Small intestine (tissue), 7 donors: Measurements from ENCODE around the gene C17orf67. TPM values are rescaled to one million over a fixed set of nuclear protein-coding genes. Genes with fewer than 3 reads are reported as not detected.

Experiments used
- DNase-seq, 2 donors: peaks; one replicate each; pipeline versions ENCODE4 v3.0.0 to v3.0.0-alpha.2; 2013
- FAIRE-seq: peaks from 2 replicates; lab custom pipeline; 2012; peaks lifted over from hg19 to GRCh38; lab: Jason Lieb, UNC
- H3K27ac ChIP-seq, 3 donors: one replicate each; pipeline ENCODE4 v1.5.1; 2013; ENCODE audit warnings: low read length in 2 of 3, mild to moderate bottlenecking in 2 of 3, control low read depth in 1 of 3, inconsistent platforms in 1 of 3, low read depth in 1 of 3, moderate library complexity in 1 of 3
- H3K27me3 ChIP-seq, 3 donors: one replicate each; pipeline ENCODE4 v1.6.1; 2013; ENCODE audit warnings: low read length in 3 of 3, inconsistent platforms in 1 of 3; ENCODE audit not compliant: control insufficient read depth in 3 of 3, insufficient read depth in 3 of 3
- H3K36me3 ChIP-seq, 3 donors: one replicate each; pipeline ENCODE4 v1.6.1; 2013; ENCODE audit warnings: low read length in 3 of 3, inconsistent platforms in 1 of 3, low read depth in 1 of 3, mild to moderate bottlenecking in 1 of 3, moderate library complexity in 1 of 3; ENCODE audit not compliant: control insufficient read depth in 3 of 3, insufficient read depth in 2 of 3
- H3K4me1 ChIP-seq, 3 donors: one replicate each; pipeline ENCODE4 v1.6.1; 2013; ENCODE audit warnings: low read length in 2 of 3, inconsistent platforms in 1 of 3, low read depth in 1 of 3, mild to moderate bottlenecking in 1 of 3, moderate library complexity in 1 of 3; ENCODE audit not compliant: control insufficient read depth in 3 of 3, insufficient read depth in 2 of 3
- H3K4me3 ChIP-seq, 3 donors: one replicate each; pipeline ENCODE4 v1.5.1; 2013; ENCODE audit warnings: low read length in 3 of 3, control low read depth in 1 of 3, inconsistent platforms in 1 of 3, low read depth in 1 of 3, mild to moderate bottlenecking in 1 of 3, moderate library complexity in 1 of 3
- H3K9me3 ChIP-seq, 2 donors: one replicate each; pipeline ENCODE4 v1.6.1; 2013; ENCODE audit warnings: low read depth in 1 of 2, low read length in 1 of 2; ENCODE audit not compliant: control insufficient read depth in 2 of 2, insufficient read depth in 1 of 2
- WGBS, 3 donors: extraction: QIAGEN DNeasy Blood & Tissue Kit; methylation state at CpG; one replicate each; pipeline ENCODE4 v1.1.7; 2013; 5-methylcytosine and 5-hydroxymethylcytosine counted together
- polyA plus RNA-seq, 4 donors: library from polyadenylated mRNA; stranded (reverse) in 3 of 4; unstranded in 1 of 4; fragments of 200-250 nt in 3 of 4; fragments of 120-200 nt in 1 of 4; gene quantifications; one replicate each; pipeline versions ENCODE4 v1.2.1 to v1.2.3, GENCODE V29; 2013
- donor health status: healthy with polysubstance abuse.
- donor health status: control.
- donor health status: control.
- donor health status: Bipolar disorder and iron deficiency.
- donor health status: healthy.

Gene C17orf67
- polyA plus RNA-seq, 4 donors = 0.62 to 41.9 (median 6.6) TPM

DNA sequence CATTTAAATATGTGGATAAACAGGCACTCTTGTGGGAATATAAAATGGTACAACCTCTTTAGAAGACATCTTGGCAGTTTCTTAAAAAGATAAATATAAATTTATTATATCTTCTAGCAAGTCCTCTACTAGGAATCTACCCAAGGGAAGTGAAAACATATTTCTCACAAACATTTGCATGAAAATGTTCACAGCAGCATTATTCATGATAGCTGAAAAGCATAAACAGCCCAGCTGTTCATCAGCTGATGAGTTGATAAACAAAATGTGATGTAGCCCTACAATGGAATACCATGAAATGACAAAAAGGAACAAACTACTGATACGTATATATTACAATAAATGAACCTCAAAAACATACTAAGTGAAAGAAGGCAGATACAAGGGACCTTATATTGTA, 12.2 kb upstream of the C17orf67 start:
- Histone ChIP-seq H3K4me3 (no peak overlapping the region), H3K27ac (no peak overlapping the region), H3K36me3 (peaks cover 2 to 5% (median 3%) of the 10 kb centered on the region in 3 donors), H3K9me3 (no peaks in the 10 kb centered on the region), H3K27me3 (no peaks in the 10 kb centered on the region), H3K4me1 (no peaks in the 10 kb centered on the region)
- DNase-seq (no peak), FAIRE-seq (no peak)
- 81 to 97% (median 96%) methylated on average over 1 of the region's 1 CpG for WGBS, 3 donors

GRCh38 chr17:56842577-56842976, 8.9 kb upstream of the C17orf67 start:
- WGBS, 3 donors = 78 to 86% (median 79%) methylated on average over 2 of the region's 2 CpGs
- peaks cover 0 to 3% (median 0%) of the 10 kb centered on the region in 3 donors for H3K36me3 ChIP-seq
- FAIRE-seq = no peak

GRCh38 chr17:56838687-56839086, 5.0 kb upstream of the C17orf67 start:
- peaks cover 0 to 3% (median 0%) of the 10 kb centered on the region in 3 donors for H3K36me3 ChIP-seq
- no peak overlapping the region for H3K4me3 ChIP-seq
- peaks cover 0 to 6% (median 4%) of the 10 kb centered on the region in 3 donors for H3K4me1 ChIP-seq
- DNase-seq (no peak), FAIRE-seq (no peak)
- 81 to 90% (median 81%) methylated on average over 3 of the region's 3 CpGs for WGBS, 3 donors
- H3K27me3 ChIP-seq = peaks cover 0 to 6% (median 0%) of the 10 kb centered on the region in 3 donors
- no peaks in the 10 kb centered on the region for H3K9me3 ChIP-seq
- no peak overlapping the region for H3K27ac ChIP-seq

More at GRCh38 chr17:56842577-56842976, 8.9 kb upstream of the C17orf67 start:
- no peak for DNase-seq
- Histone ChIP-seq H3K4me3 (no peak overlapping the region), H3K4me1 (no peaks in the 10 kb centered on the region), H3K27me3 (no peaks in the 10 kb centered on the region), H3K9me3 (no peaks in the 10 kb centered on the region), H3K27ac (no peak overlapping the region)

GRCh38 chr17:56835264-56835585, 1.5 kb upstream of the C17orf67 start:
- Histone ChIP-seq H3K4me1 (peaks cover 0 to 12% (median 8%) of the 10 kb centered on the region in 3 donors), H3K36me3 (peaks cover 0 to 3% (median 0%) of the 10 kb centered on the region in 3 donors), H3K4me3 (peak overlapping the region in 2 of 3 donors; percentile 60 to 72), H3K9me3 (no peaks in the 10 kb centered on the region), H3K27ac (peak overlapping the region in 2 of 3 donors; percentile 5 to 83), H3K27me3 (peaks cover 0 to 6% (median 0%) of the 10 kb centered on the region in 3 donors)
- 38 to 42% (median 42%) methylated on average over 7 of the region's 7 CpGs for WGBS, 3 donors
- no peak for FAIRE-seq
- DNase-seq = peak in 1 of 2 donors; percentile 13

DNA sequence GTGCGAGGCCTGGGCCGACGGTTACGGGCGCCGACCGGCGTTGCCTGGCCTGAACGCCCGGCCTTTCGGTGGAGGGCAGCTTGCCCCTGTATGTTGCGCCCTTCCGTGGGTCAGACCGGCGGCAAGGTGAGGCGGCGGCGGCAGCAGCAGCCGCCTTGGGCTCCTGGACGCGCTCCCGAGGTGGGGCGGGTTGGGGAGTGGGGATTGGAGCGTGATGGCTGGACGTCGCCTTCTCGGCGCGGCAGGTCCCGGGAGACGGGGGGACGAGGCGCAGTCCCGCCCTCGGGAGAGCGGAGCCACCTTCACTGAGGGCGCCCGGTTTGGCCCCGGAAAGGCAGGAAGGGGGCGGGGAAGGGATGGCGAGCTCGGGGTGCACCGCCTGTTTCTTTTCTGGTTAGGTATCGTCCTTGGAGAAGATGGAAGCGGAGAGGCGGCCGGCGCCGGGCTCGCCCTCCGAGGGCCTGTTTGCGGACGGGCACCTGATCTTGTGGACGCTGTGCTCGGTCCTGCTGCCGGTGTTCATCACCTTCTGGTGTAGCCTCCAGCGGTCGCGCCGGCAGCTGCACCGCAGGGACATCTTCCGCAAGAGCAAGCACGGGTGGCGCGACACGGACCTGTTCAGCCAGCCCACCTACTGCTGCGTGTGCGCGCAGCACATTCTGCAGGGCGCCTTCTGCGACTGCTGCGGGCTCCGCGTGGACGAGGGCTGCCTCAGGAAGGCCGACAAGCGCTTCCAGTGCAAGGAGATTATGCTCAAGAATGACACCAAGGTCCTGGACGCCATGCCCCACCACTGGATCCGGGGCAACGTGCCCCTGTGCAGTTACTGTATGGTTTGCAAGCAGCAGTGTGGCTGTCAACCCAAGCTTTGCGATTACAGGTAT, 902 bp upstream of the C17orf67 start:
- peak; percentile 66 to 73 for DNase-seq
- Histone ChIP-seq H3K4me3 (peak overlapping the region; percentile 60 to 79 (median 72)), H3K9me3 (no peaks in the 10 kb centered on the region), H3K36me3 (peaks cover 0 to 2% (median 0%) of the 10 kb centered on the region in 3 donors), H3K27ac (peak overlapping the region; percentile 5 to 83 (median 58)), H3K4me1 (peaks cover 0 to 12% (median 8%) of the 10 kb centered on the region in 3 donors), H3K27me3 (peaks cover 0 to 6% (median 0%) of the 10 kb centered on the region in 3 donors)
- WGBS, 3 donors = 1 to 2% (median 1%) methylated on average over 56 to 81 of the region's 81 CpGs
- FAIRE-seq = no peak

DNA sequence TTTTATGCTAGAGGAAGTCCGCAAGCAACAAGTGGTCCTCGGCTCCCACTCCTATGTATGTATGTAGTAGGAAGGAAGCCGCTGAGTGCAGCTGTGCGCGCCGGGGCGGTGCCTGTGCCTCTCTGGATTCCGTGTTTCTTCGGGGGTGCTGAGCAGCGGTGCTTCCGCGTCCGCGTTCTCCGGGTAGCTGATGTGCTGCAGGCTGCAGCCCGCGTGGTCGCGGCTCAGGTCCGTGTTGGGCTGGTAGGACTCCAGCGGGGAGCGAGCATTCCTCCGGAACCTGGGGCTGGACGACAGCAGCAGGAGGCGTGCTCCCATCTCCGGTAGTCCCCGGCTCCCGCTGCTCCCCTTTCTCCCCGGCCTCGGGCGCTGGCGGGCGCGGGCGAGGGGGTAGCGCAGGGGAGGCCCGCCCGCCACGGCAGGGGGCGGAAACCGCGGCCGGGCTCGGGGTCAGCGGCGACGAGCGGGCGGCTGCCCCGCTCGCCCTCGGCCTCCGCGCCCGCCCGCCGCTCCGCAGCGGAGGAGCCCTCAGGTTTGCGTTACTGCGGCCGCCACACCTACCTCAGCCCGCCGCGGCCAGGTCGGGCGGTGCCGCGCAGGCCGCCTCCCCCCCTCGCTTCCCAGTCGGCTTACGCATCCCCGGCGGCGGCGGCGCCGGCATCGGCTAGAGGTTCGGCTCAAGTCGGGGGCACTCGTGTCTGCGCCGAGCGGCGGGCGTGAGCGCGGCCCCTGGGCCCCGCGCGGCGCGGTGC, 487 bp downstream of the C17orf67 start:
- peaks cover 0 to 6% (median 0%) of the 10 kb centered on the region in 3 donors for H3K27me3 ChIP-seq
- 0 to 1% (median 0%) methylated on average over 42 to 95 of the region's 95 CpGs for WGBS, 3 donors
- H3K4me3 ChIP-seq = peak overlapping the region; percentile 58 to 83 (median 62)
- FAIRE-seq (no peak), DNase-seq (peak; percentile 61 to 79)
- H3K4me1 ChIP-seq = peaks cover 0 to 12% (median 8%) of the 10 kb centered on the region in 3 donors
- H3K36me3 ChIP-seq = no peaks in the 10 kb centered on the region
- H3K27ac ChIP-seq = peak overlapping the region; percentile 36 to 84 (median 77)
- no peaks in the 10 kb centered on the region for H3K9me3 ChIP-seq

DNA sequence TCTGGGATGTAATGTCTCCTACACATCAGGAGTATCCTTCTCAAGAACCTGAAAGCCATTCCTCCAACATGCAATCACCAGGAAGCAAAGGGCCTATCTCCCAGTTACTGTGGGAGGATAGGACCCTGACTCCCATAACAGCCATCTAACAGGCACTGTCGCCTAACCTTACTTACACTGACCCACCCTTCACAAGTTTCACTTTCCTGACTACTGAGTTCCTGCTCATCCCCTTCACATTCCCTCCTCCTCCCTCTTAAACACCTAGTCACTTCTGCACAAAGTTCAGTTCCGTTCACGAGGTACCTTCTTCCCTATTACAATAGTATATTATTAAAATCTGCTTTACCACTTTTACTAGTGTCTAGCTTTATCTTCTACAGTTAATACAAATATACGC, 1.3 kb downstream of the C17orf67 start:
- DNase-seq = peak; percentile 65 to 76
- WGBS, 3 donors = 6 to 39% (median 26%) methylated on average over 4 of the region's 4 CpGs
- Histone ChIP-seq H3K4me3 (peak overlapping the region in 1 of 3 donors; percentile 10), H3K27me3 (peaks cover 0 to 6% (median 0%) of the 10 kb centered on the region in 3 donors), H3K36me3 (no peaks in the 10 kb centered on the region), H3K4me1 (peaks cover 0 to 13% (median 8%) of the 10 kb centered on the region in 3 donors), H3K9me3 (no peaks in the 10 kb centered on the region), H3K27ac (peak overlapping the region in 1 of 3 donors; percentile 38)
- no peak for FAIRE-seq
